Stimulated activated CD8-positive, alpha-beta memory T cell treated with anti-CD3 and anti-CD28 coated beads, Interleukin-15, amount 100 ng/mL, for 24 hours (primary cell): ENCODE measurements around the gene ZDHHC24.

Experiments
- DNase-seq: peaks from one replicate; pipeline ENCODE4 v3.0.0-alpha.2; 2020; ENCODE audit warnings: low read depth

ZDHHC24 gene

GRCh38 chr11:66566221-66566620, 20.4 kb upstream of the ZDHHC24 start:
- no peak for DNase-seq

GRCh38 chr11:66564984-66565383, 19.1 kb upstream of the ZDHHC24 start:
- DNase-seq, result no peak

- DNase-seq, result no peak
Observed at GRCh38 chr11:66564538-66564937, 18.7 kb upstream of the ZDHHC24 start.

DNA sequence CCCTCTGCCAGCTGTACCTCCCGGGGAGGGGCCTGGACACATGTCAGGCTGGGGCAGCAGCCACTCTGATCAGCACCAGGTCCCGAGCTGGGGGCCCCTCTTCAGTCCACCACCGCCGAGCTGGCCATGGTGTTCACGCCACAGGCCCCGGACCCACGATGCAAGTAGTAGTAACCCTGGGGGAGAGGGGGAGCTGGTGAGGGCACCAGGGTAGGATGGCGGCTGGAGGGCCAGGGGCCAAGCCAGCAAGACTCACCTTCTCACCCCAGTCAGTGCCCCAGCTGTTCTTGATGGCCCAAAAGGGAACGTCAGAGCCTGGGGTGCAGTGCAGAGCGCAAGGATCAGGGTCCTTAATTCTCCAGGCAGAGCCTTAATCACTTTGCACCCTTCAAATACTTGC, 18.0 kb upstream of the ZDHHC24 start:
- DNase-seq, result no peak

DNA sequence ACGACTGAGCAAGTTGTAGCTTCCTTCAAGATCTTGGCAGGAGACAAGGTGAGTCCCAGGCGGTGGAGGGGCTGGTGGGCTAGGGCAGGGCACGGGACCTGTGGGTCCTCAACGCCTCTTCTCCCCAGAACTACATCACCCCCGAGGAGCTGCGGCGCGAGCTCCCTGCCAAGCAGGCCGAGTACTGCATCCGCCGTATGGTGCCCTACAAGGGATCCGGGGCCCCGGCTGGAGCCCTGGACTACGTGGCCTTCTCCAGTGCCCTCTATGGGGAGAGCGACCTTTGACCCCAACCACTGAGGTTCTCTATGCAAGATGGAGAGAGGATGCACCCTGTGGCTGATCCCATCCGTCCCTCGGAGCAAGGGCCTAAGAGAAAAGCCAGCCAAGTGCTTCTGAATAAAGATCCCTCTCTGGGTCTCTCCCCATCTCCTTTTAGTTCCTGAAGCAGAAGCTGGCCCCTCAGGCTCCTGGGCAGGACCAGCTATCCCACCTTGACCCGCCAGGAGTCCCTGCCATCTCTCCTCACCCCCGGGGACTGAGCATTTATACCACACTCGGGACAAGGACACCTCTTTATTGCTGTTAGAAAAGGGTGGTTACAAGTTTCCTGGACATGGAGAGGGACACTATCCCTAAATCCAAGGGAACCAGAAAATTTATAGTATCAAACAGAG, 17.2 kb upstream of the ZDHHC24 start:
- DNase-seq, result no peak

GRCh38 chr11:66562275-66562674, 16.4 kb upstream of the ZDHHC24 start:
- no peak for DNase-seq

- DNase-seq, result no peak
Observed at GRCh38 chr11:66561975-66562248, 16.1 kb upstream of the ZDHHC24 start.

DNA sequence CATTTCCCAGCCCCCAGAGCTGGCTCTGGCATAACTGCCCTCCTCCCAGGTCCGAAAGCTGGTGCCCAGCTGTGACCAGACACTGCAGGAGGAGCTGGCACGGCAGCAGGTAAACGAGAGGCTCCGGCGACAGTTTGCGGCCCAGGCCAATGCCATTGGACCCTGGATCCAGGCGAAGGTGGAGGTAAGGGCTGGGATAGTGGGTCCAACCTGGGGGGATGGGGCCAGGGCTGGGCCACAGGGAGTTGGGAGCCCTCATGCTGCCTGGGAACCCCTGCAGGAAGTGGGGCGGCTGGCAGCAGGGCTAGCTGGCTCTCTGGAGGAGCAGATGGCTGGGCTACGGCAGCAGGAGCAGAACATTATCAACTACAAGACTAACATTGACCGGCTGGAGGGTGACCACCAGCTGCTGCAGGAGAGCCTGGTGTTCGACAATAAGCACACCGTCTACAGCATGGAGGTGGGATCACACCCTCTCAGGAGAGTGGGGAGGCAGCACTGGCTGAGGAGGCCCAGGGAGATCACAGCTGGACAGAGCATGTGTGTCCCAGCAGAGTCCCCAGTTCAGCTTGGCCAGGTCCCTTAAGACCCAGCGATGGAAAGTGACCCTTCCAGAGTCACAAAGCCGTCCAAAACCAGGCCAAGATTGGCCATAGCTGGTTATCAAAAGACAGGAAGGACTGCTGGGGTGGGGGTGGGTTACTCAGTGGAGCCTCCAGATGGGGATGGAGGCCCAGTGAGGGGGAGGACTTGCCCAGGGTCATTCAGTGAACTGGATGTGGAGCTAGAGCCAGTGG, 15.5 kb upstream of the ZDHHC24 start:
- no peak for DNase-seq

- DNase-seq, result no peak
Observed at GRCh38 chr11:66559866-66560676, 14.2 kb upstream of the ZDHHC24 start.

DNA sequence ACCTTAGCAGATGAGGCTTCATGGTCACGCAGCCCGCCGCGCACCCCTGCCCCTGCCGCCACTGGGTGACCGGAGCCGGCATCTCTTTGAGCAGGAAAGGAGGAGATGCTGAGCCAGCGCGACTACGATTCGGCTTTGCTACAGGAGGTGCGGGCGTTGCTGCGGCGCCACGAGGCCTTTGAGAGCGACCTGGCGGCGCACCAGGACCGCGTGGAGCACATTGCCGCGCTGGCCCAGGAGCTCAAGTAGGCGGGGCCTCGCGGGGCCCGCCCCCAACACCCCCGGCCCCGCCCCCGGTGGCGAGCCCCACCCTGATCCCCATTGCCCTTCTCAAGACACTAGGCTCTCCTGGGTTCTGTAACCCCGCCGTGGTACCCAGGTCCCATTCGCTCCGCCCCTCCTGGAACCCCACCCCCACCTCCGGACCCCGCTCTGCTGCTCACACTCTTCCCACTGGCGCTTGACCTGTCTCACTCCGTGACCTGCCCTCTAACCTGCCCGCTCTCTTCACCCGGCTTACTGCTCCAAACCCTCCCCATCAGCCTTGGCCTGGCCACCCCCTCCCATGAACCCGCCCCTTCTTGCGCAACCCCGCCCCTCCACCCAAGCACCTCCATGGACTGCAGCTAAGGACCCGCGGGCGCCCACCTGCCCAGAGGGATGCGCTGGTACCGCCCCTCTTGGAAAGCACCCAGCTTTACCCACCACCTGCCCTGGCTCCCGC, 13.5 kb upstream of the ZDHHC24 start:
- peak; percentile 10 for DNase-seq

- DNase-seq, result no peak
Observed at GRCh38 chr11:66557733-66558326, 12.0 kb upstream of the ZDHHC24 start.

- no peak for DNase-seq
Observed at GRCh38 chr11:66556086-66556485, 10.2 kb upstream of the ZDHHC24 start.

DNA sequence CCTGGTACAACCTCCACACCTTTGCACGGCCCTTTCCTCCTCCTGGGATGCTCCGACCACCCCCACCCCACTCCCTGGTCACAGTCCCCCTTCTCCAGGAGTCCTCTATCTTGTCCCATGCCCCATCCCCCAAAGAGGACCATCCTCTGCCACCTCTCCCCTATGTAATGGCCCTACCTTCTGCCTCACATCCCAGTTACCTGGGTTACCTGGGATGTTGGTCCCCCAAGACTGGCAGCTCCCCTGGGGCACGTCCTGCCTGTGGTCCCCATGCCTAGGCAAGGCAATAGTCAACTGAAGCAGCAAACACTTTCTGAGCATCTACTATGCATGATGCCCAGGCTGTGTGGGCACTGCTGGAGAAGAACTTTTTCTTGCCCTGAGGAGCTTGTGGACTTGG, 9.6 kb upstream of the ZDHHC24 start:
- no peak for DNase-seq

DNA sequence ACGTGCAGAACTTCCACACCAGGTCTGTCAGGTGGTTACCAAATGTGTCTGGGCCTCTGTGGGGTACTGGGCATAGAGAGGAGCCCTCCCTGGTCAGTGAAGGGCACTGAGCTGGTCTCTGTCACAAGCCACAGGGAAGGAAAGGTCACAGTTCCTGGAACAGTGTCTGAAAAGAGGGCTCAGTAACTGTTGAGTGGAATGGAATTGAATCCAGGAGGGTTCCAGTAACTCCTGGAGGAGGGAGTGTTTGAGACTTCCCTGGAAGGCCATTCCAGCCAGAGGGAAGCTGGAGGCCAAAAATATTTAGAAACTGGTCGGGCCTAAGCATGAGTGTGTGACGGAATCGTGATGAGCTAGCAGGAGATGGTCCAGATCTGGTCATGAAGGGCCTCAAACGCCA, 8.8 kb upstream of the ZDHHC24 start:
- DNase-seq, result no peak

DNA sequence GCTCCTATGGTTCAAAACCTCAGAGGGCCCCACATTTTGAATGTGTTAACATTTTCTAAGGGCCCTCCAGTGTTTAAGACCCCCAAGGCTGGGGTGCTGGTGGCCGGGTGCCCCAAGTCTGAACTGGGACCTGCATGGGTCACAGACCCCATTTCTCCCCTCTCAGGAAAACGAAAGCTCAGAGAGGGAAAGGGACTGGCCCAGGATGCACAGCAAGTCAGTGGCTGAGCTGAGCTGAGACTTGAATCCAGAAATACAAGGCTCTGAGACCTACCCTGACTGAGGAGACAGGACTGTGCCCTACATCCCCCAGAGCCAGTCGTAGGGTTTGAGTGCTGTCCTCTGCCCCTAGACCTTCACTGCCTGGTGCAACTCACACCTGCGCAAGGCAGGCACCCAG, 5.0 kb upstream of the ZDHHC24 start:
- DNase-seq, result no peak

- no peak for DNase-seq
Observed at GRCh38 chr11:66549696-66550095, 3.8 kb upstream of the ZDHHC24 start.

GRCh38 chr11:66548774-66549630, 3.2 kb upstream of the ZDHHC24 start:
- no peak for DNase-seq

DNA sequence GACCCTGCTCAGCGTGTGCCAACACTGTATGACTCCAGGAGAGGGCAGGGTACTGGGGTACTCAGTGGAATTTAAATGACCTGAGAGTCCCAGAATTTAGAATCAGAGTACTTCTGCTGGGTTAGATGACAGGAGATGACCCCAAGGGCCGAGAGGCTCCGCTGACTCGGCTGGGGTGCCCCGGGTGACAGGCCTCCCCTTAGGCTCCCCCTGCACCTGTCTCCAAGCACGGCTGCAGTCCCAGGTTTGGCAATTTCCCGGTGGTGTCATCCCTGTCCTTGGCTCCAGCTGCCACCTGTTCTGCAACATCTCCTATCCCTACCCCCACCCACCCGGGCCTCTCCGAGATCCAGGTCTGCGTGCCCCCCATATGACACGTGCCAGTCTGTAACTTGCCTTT, 2.2 kb upstream of the ZDHHC24 start:
- no peak for DNase-seq

DNA sequence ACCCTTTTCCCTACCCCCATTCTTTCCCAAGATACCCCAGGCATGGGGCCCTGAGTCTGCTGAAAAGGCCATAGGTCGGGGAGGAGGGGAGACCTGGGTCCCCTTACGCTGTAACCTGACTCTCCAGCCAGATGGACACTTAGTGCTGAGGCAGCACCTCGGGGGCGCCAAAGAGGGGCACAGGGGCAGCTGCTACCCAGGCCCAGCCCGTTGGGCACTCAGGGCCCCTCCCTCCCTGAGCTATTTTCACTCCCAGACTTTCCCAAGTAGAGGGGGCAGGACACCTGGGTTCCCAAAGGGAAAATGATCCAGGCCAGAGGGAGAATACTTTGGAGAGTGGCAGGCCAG, 1.8 kb upstream of the ZDHHC24 start:
- no peak for DNase-seq

DNA sequence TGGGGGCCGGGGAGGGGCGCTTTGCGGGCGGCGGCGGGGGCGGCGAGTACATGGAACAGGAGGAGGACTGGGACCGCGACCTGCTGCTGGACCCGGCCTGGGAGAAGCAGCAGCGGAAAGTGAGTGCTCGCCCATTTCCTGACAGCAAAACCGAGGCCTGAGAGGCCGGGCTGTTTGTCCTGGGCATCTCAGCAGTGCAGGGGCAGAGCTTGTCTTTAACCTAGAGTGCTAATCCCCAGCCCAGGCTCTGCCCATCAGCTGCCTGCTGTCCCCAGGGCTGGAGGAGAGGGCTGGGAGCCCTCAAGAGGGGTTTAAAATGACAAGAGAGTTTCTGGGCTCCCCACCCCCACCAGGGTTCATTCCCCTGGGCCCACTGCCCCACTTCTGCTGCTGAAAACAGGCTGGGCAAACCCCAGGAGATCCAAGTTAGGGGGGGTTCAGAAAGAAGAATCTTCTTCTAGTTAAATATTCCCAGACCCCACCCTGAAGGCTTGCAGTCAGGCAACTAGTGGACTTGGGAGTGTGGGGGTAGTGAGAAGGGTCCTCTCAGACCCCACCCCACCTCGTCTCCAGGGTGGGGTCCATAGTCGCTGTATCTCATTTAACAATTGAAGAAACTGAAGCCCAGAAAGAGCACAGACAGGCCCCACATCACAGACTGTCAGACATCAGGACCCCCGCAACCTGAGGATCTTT, 1.3 kb upstream of the ZDHHC24 start:
- DNase-seq, result no peak
